GM23338 (cell line): ENCODE data around the gene GIGYF2. TPM values are rescaled to one million over a fixed set of nuclear protein-coding genes. Genes with fewer than 3 reads are reported as not detected.

Source experiments
- ATAC-seq: fragments of 200-7000 bp; cut with Tn5 transposase; 3 replicates; pipeline ENCODE4 v1.9.1; 2020
- DNase-seq: peaks from one replicate; pipeline ENCODE4 v3.0.0-alpha.2; 2015; ENCODE audit warnings: low spot score
- H2AFZ ChIP-seq: fragments of 200-600 bp; sonication (generic); 2 replicates; pipeline ENCODE4 v1.8.0; 2016; ENCODE audit warnings: antibody characterized with exemption, mild to moderate bottlenecking, moderate library complexity
- H3F3A ChIP-seq: fragments of 200-600 bp; sonication (generic); replicated peaks from 2 replicates; pipeline ENCODE4 v1.8.0; 2017; ENCODE audit warnings: antibody characterized with exemption, mixed run types, low read depth
- H3K27ac ChIP-seq: fragments of 200-600 bp; sonication (generic); 2 replicates; pipeline ENCODE4 v1.6.1; 2016; ENCODE audit warnings: low read depth
- H3K27me3 ChIP-seq: fragments of 200-600 bp; sonication (generic); 2 replicates; pipeline ENCODE4 v1.8.0; 2016; ENCODE audit warnings: mild to moderate bottlenecking, mixed run types, moderate library complexity; ENCODE audit not compliant: insufficient read depth
- H3K36me3 ChIP-seq: fragments of 200-600 bp; sonication (generic); 2 replicates; pipeline ENCODE4 v1.8.0; 2016; ENCODE audit warnings: mild to moderate bottlenecking; ENCODE audit not compliant: insufficient read depth
- H3K4me1 ChIP-seq: fragments of 200-600 bp; sonication (generic); 2 replicates; pipeline ENCODE4 v1.8.0; 2016; ENCODE audit warnings: mild to moderate bottlenecking, moderate library complexity; ENCODE audit not compliant: insufficient read depth
- H3K4me2 ChIP-seq: fragments of 200-600 bp; sonication (generic); 2 replicates; pipeline ENCODE4 v1.7.1; 2017; ENCODE audit warnings: mixed run types
- H3K4me3 ChIP-seq: fragments of 200-600 bp; sonication (generic); 2 replicates; pipeline ENCODE4 v1.6.1; 2016; ENCODE audit warnings: mixed run types
- H3K79me2 ChIP-seq: fragments of 200-600 bp; sonication (generic); replicated peaks from 2 replicates; pipeline ENCODE4 v1.8.0; 2017; ENCODE audit warnings: mild to moderate bottlenecking; ENCODE audit not compliant: insufficient read depth
- H3K9me2 ChIP-seq: fragments of 200-600 bp; sonication (generic); 2 replicates; pipeline ENCODE4 v1.8.0; 2017; ENCODE audit not compliant: insufficient read depth
- H4K20me1 ChIP-seq: fragments of 200-600 bp; sonication (generic); replicated peaks from 2 replicates; pipeline ENCODE4 v1.8.0; 2017; ENCODE audit warnings: mild to moderate bottlenecking; ENCODE audit not compliant: insufficient read depth
- H3K27ac Mint-ChIP-seq: 2 replicates; pipeline ENCODE4 v1.8.0; 2020; ENCODE audit warnings: inconsistent platforms, mild to moderate bottlenecking, moderate library complexity, mixed read lengths
- H3K27me3 Mint-ChIP-seq: 3 replicates; pipeline ENCODE4 v1.8.0; 2022; ENCODE audit warnings: low read depth, mild to moderate bottlenecking, moderate library complexity, mixed read lengths, inconsistent platforms; ENCODE audit not compliant: insufficient read depth, poor library complexity
- H3K36me3 Mint-ChIP-seq: 3 replicates; pipeline ENCODE4 v1.8.0; 2021; ENCODE audit warnings: low read depth, mild to moderate bottlenecking, inconsistent platforms, moderate library complexity, mixed read lengths
- H3K4me1 Mint-ChIP-seq: 3 replicates; pipeline ENCODE4 v1.8.0; 2020; ENCODE audit warnings: mild to moderate bottlenecking, inconsistent platforms, mixed read lengths
- H3K4me3 Mint-ChIP-seq: 3 replicates; pipeline ENCODE4 v1.8.0; 2021; ENCODE audit warnings: moderate library complexity, mild to moderate bottlenecking, inconsistent platforms, mixed read lengths
- H3K9me3 Mint-ChIP-seq: 3 replicates; pipeline ENCODE4 v1.8.0; 2020; ENCODE audit warnings: moderate library complexity, mild to moderate bottlenecking, inconsistent platforms, mixed read lengths
- CREB1 ChIP-seq: fragments of 250-450 bp; sonication (Bioruptor Pico); IDR thresholded peaks from 2 replicates; pipeline ENCODE4 v1.5.0; 2020; ENCODE audit warnings: low read depth, mild to moderate bottlenecking, moderate library complexity
- CTCF ChIP-seq, 2 experiments: fragments of 200-600 bp in 1 of 2; sonication (generic) in 1 of 2; conservative IDR thresholded peaks; 2 replicates each; pipeline versions ENCODE4 v1.5.1 to v1.6.1; 2016 to 2017; ENCODE audit warnings: antibody characterized with exemption in 2 of 2, low read depth in 2 of 2, mild to moderate bottlenecking in 2 of 2, moderate library complexity in 1 of 2
- JUNB ChIP-seq: IDR thresholded peaks from one replicate; pipeline ENCODE4 v1.6.1; 2016; ENCODE audit warnings: antibody characterized with exemption; ENCODE audit not compliant: unreplicated experiment
- POLR2AphosphoS5 ChIP-seq: IDR thresholded peaks from 2 replicates; pipeline ENCODE4 v1.6.1; 2016; ENCODE audit warnings: antibody characterized with exemption, low read depth
- STAT1 ChIP-seq: IDR thresholded peaks from one replicate; pipeline ENCODE4 v1.6.1; 2016; ENCODE audit warnings: antibody characterized with exemption; ENCODE audit not compliant: unreplicated experiment
- ZNF114 ChIP-seq: fragments of 250-450 bp; sonication (Bioruptor Pico); IDR thresholded peaks from 2 replicates; pipeline ENCODE4 v1.5.0; 2020; ENCODE audit warnings: mild to moderate bottlenecking, moderate library complexity
- ZNF462 ChIP-seq: fragments of 250-450 bp; sonication (Bioruptor Pico); IDR thresholded peaks from 2 replicates; pipeline ENCODE4 v1.5.0; 2020; ENCODE audit warnings: mild to moderate bottlenecking, moderate library complexity
- polyA plus RNA-seq: library from polyadenylated mRNA; unstranded; fragments of >200 nt; fragmentation: Nextera tagmentation; extraction: Ambion mirVana; gene quantifications from 2 replicates; pipeline ENCODE4 v1.2.1, GENCODE V29; 2016
- total RNA-seq: library from RNA; depleted of rRNA; stranded (reverse); fragments of >200 nt; shearing (Covaris generic); gene quantifications from 2 replicates; pipeline ENCODE4 v1.2.3, GENCODE V29; 2014
- TF ChIP-seq, protein P1 (sequence below): IDR thresholded peaks from one replicate; pipeline ENCODE4 v1.6.1; 2018; ENCODE audit warnings: antibody characterized with exemption; ENCODE audit not compliant: unreplicated experiment

The GIGYF2 gene
- total and polyA plus RNA-seq, 2 experiments from 2014 or later, result 48.9 to 104 TPM

- Histone ChIP-seq H4K20me1 (no peaks in the 10 kb centered on the region), H3K36me3 (no peaks in the 10 kb centered on the region), H3K4me1 (peaks cover 3% of the 10 kb centered on the region), H3K9me2 (no peaks in the 10 kb centered on the region), H3K4me3 (no peak overlapping the region), H3F3A (no peaks in the 10 kb centered on the region), H3K27me3 (no peaks in the 10 kb centered on the region), H3K79me2 (no peaks in the 10 kb centered on the region), H3K4me2 (no peak overlapping the region), H3K27ac (no peak overlapping the region), H2AFZ (no peak overlapping the region)
- DNase-seq, result no peak
- TF ChIP-seq STAT1 (no peak), ZNF114 (CRISPR knock-in tag) (no peak), POLR2AphosphoS5 (no peak), CREB1 (CRISPR knock-in tag) (no peak), CTCF (conservative IDR thresholded peaks at IDR 0.05; ENCODE audit: low read depth in 2 of 2) (no peak), ZNF462 (CRISPR knock-in tag) (no peak), JUNB (no peak)
- TF ChIP-seq, protein P1, sequence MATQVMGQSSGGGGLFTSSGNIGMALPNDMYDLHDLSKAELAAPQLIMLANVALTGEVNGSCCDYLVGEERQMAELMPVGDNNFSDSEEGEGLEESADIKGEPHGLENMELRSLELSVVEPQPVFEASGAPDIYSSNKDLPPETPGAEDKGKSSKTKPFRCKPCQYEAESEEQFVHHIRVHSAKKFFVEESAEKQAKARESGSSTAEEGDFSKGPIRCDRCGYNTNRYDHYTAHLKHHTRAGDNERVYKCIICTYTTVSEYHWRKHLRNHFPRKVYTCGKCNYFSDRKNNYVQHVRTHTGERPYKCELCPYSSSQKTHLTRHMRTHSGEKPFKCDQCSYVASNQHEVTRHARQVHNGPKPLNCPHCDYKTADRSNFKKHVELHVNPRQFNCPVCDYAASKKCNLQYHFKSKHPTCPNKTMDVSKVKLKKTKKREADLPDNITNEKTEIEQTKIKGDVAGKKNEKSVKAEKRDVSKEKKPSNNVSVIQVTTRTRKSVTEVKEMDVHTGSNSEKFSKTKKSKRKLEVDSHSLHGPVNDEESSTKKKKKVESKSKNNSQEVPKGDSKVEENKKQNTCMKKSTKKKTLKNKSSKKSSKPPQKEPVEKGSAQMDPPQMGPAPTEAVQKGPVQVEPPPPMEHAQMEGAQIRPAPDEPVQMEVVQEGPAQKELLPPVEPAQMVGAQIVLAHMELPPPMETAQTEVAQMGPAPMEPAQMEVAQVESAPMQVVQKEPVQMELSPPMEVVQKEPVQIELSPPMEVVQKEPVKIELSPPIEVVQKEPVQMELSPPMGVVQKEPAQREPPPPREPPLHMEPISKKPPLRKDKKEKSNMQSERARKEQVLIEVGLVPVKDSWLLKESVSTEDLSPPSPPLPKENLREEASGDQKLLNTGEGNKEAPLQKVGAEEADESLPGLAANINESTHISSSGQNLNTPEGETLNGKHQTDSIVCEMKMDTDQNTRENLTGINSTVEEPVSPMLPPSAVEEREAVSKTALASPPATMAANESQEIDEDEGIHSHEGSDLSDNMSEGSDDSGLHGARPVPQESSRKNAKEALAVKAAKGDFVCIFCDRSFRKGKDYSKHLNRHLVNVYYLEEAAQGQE, result no peak
- Mint-ChIP-seq H3K27me3 (peaks cover 2% of the 10 kb centered on the region), H3K27ac (no peak overlapping the region), H3K36me3 (no peaks in the 10 kb centered on the region; the same call in 2 of the 3 replicates), H3K9me3 (no peaks in the 10 kb centered on the region), H3K4me3 (no peak overlapping the region), H3K4me1 (peaks cover 11% of the 10 kb centered on the region)
- no peak for ATAC-seq
These were observed 199.0 kb downstream of the GIGYF2 start for GRCh38 chr2:232896111-232896510.
